ENCODE measurements around the gene ERAP2. TPM values are rescaled to one million over a fixed set of nuclear protein-coding genes. Genes with fewer than 3 reads are reported as not detected.

The ERAP2 gene
- total RNA-seq, 1 experiment from 2014 or later = 4.5 TPM

- Mint-ChIP-seq H3K27ac (ENCODE audit: unreplicated experiment) (no peak overlapping the region), H3K27me3 (ENCODE audit: insufficient read depth, unreplicated experiment) (no peaks in the 10 kb centered on the region), H3K4me1 (ENCODE audit: low read depth, unreplicated experiment) (peaks cover 12% of the 10 kb centered on the region), H3K9me3 (ENCODE audit: unreplicated experiment) (no peaks in the 10 kb centered on the region), H3K4me3 (ENCODE audit: unreplicated experiment) (no peak overlapping the region), H3K36me3 (ENCODE audit: insufficient read depth, unreplicated experiment) (no peaks in the 10 kb centered on the region)
- Histone ChIP-seq H3K36me3 (ENCODE audit: control insufficient read depth, insufficient read depth, low read length) (no peaks in the 10 kb centered on the region), H3K4me1 (peaks cover 10% of the 10 kb centered on the region; the same call in 1 of the 2 replicates), H3K27me3 (replicated peaks; ENCODE audit: control insufficient read depth, insufficient read depth, low read length) (no peaks in the 10 kb centered on the region), H3K9me3 (no peaks in the 10 kb centered on the region), H3K4me3 (ENCODE audit: low read depth, low read length) (no peak overlapping the region)
- CTCF ChIA-PET = no interaction called here
- intact Hi-C loops (cut with micrococcal nuclease; ENCODE audit: unreplicated experiment) = no loop called here
- POLR2A ChIA-PET = no interaction called here
- no peak for DNase-seq
- TF ChIP-seq CTCF (IDR thresholded peaks at IDR 0.05; ENCODE audit: insufficient read depth in 1 of 2, low read depth in 1 of 2, low read length in 1 of 2, severe bottlenecking in 1 of 2, unreplicated experiment in 1 of 2) = no peak
- no TSS peak for BruUV-seq (replicated peaks)
These were observed 90.5 kb downstream of the ERAP2 start for GRCh38 chr5:96966801-96967200.

DNA sequence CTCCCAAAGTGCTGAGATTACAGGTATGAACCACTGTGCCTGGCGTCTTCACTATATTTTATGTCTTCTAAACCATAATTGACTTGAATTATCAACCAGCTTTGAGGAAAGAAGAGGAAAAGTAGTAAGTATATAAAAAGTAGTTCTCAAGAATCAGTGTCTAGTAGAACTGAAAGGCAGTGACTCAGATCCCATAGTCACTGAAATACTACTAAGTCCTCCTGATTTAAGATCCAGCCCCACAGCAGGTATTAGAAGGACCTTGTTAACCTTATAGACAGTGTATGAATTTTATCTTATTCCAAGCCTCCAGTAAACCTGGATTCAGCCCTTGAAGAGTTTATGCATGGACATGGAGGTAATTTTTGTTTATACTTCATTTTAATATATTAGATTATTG is 91.1 kb downstream of the ERAP2 start:
- Mint-ChIP-seq H3K4me1 (ENCODE audit: low read depth, unreplicated experiment) (peaks cover 12% of the 10 kb centered on the region), H3K36me3 (ENCODE audit: insufficient read depth, unreplicated experiment) (no peaks in the 10 kb centered on the region), H3K9me3 (ENCODE audit: unreplicated experiment) (no peaks in the 10 kb centered on the region), H3K27me3 (ENCODE audit: insufficient read depth, unreplicated experiment) (no peaks in the 10 kb centered on the region), H3K27ac (ENCODE audit: unreplicated experiment) (no peak overlapping the region), H3K4me3 (ENCODE audit: unreplicated experiment) (no peak overlapping the region)
- intact Hi-C loops (cut with micrococcal nuclease; ENCODE audit: unreplicated experiment) = no loop called here
- no peak for DNase-seq
- H3K4me3 ChIP-seq (ENCODE audit: low read depth, low read length) = no peak overlapping the region
- H3K27me3 ChIP-seq (replicated peaks; ENCODE audit: control insufficient read depth, insufficient read depth, low read length) = no peaks in the 10 kb centered on the region
- BruUV-seq (replicated peaks) = no TSS peak
- no peaks in the 10 kb centered on the region for H3K9me3 ChIP-seq
- H3K36me3 ChIP-seq (ENCODE audit: control insufficient read depth, insufficient read depth, low read length) = no peaks in the 10 kb centered on the region
- no peak for TF ChIP-seq CTCF (IDR thresholded peaks at IDR 0.05; ENCODE audit: insufficient read depth in 1 of 2, low read depth in 1 of 2, low read length in 1 of 2, severe bottlenecking in 1 of 2, unreplicated experiment in 1 of 2)
- ChIA-PET CTCF (no interaction called here), POLR2A (no interaction called here)
- H3K4me1 ChIP-seq = peaks cover 10% of the 10 kb centered on the region; the same call in 1 of the 2 replicates

DNA sequence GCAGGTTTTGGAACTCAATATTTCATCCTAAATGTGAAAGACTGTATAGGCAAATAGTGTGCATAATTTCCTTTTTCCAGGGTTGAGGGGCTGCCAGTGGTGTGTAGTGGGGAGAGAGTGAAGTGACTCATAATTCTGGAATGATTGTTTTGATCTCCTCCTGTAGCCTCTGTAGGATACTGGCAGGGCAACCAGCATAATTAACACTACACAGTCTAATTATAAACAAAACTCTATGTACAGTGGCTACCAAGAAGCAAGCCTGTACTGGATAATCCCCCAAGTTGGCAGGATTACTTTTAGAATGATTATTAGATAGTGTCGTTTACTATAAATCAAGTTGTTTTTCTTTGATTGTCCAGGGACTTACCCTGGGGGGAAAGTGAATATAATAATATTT is 91.8 kb downstream of the ERAP2 start:
- no peak for TF ChIP-seq CTCF (IDR thresholded peaks at IDR 0.05; ENCODE audit: insufficient read depth in 1 of 2, low read depth in 1 of 2, low read length in 1 of 2, severe bottlenecking in 1 of 2, unreplicated experiment in 1 of 2)
- no peak overlapping the region for H3K4me3 Mint-ChIP-seq (ENCODE audit: unreplicated experiment)
- Histone ChIP-seq H3K9me3 (no peaks in the 10 kb centered on the region), H3K36me3 (ENCODE audit: control insufficient read depth, insufficient read depth, low read length) (no peaks in the 10 kb centered on the region), H3K4me1 (peaks cover 9% of the 10 kb centered on the region; the same call in 1 of the 2 replicates), H3K27me3 (replicated peaks; ENCODE audit: control insufficient read depth, insufficient read depth, low read length) (no peaks in the 10 kb centered on the region), H3K4me3 (ENCODE audit: low read depth, low read length) (no peak overlapping the region)
- H3K9me3 Mint-ChIP-seq (ENCODE audit: unreplicated experiment) = no peaks in the 10 kb centered on the region
- no peak overlapping the region for H3K27ac Mint-ChIP-seq (ENCODE audit: unreplicated experiment)
- no peaks in the 10 kb centered on the region for H3K36me3 Mint-ChIP-seq (ENCODE audit: insufficient read depth, unreplicated experiment)
- CTCF ChIA-PET = no interaction called here
- no peak for DNase-seq
- POLR2A ChIA-PET = no interaction called here
- intact Hi-C loops (cut with micrococcal nuclease; ENCODE audit: unreplicated experiment) = no loop called here
- no peaks in the 10 kb centered on the region for H3K27me3 Mint-ChIP-seq (ENCODE audit: insufficient read depth, unreplicated experiment)
- no TSS peak for BruUV-seq (replicated peaks)
- H3K4me1 Mint-ChIP-seq (ENCODE audit: low read depth, unreplicated experiment) = peaks cover 12% of the 10 kb centered on the region
